ENCODE data around the gene GATD1.

GRCh38 chr11:765025-765801 is 12.1 kb downstream of the GATD1 start:
- TF ChIP-seq, protein P1, sequence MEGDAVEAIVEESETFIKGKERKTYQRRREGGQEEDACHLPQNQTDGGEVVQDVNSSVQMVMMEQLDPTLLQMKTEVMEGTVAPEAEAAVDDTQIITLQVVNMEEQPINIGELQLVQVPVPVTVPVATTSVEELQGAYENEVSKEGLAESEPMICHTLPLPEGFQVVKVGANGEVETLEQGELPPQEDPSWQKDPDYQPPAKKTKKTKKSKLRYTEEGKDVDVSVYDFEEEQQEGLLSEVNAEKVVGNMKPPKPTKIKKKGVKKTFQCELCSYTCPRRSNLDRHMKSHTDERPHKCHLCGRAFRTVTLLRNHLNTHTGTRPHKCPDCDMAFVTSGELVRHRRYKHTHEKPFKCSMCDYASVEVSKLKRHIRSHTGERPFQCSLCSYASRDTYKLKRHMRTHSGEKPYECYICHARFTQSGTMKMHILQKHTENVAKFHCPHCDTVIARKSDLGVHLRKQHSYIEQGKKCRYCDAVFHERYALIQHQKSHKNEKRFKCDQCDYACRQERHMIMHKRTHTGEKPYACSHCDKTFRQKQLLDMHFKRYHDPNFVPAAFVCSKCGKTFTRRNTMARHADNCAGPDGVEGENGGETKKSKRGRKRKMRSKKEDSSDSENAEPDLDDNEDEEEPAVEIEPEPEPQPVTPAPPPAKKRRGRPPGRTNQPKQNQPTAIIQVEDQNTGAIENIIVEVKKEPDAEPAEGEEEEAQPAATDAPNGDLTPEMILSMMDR (IDR thresholded peaks at IDR 0.05): peak in 3 of 4 experiments; percentile 52 to 73 (median 62)
- TF ChIP-seq POLR2A (IDR thresholded peaks at IDR 0.05): no peak
- TF ChIP-seq POLR2AphosphoS5 (IDR thresholded peaks at IDR 0.05): no peak
- TF ChIP-seq EP300 (IDR thresholded peaks at IDR 0.05): no peak
